ENCODE results near the gene STAB1. TPM values are rescaled to one million over a fixed set of nuclear protein-coding genes. Genes with fewer than 3 reads are reported as not detected.

STAB1 gene
- total and polyA plus RNA-seq, 2 of the 13 experiments (the other 11 are each of a cell fraction or from before 2014, with no cell fraction given) = 0.09 to 0.34 TPM

GRCh38 chr3:52570076-52570475 lies 74.9 kb downstream of the STAB1 start:
- Histone ChIP-seq H3K4me2 (ENCODE audit: low read depth, low read length) (no peak overlapping the region), H3K79me2 (ENCODE audit: insufficient read depth, low read length) (no peaks in the 10 kb centered on the region), H2AFZ (ENCODE audit: low read length) (no peak overlapping the region), H3K4me1 (ENCODE audit: insufficient read depth, low read length) (no peaks in the 10 kb centered on the region), H3K27me3 (ENCODE audit: control insufficient read depth in 1 of 2, insufficient read depth in 2 of 2, low read length in 2 of 2) (no peaks in the 10 kb centered on the region), H4K20me1 (ENCODE audit: insufficient read depth, low read length) (no peaks in the 10 kb centered on the region), H3K36me3 (replicated peaks in 1 of 2; ENCODE audit: control insufficient read depth in 1 of 2, insufficient read depth in 2 of 2, low read length in 2 of 2) (peaks cover 3 to 7% of the 10 kb centered on the region in 2 experiments; a peak in 4 of 5 replicates), H3K9me3 (ENCODE audit: low read length) (no peaks in the 10 kb centered on the region), H3K9ac (ENCODE audit: insufficient read depth, low read depth, low read length) (no peak overlapping the region), H3K4me3 (replicated peaks in 1 of 3; ENCODE audit: insufficient read depth in 1 of 3, low read depth in 2 of 3, low read length in 3 of 3) (no peak overlapping the region), H3K27ac (ENCODE audit: extremely low read length, insufficient read depth, low read length) (no peak overlapping the region)
- CTCF ChIA-PET (ENCODE audit: low intra/inter-chr PET ratio, low total read pairs) = no interaction called here
- FAIRE-seq = no peak
- intact Hi-C loops (cut with micrococcal nuclease; ENCODE audit: unreplicated experiment) (no loop called here), in situ Hi-C loops (cut with HindIII; ENCODE audit: extremely low pct_ligation_motif_present, low pct_unique_long_range_greater_than_20kb) (no loop called here)
- TF ChIP-seq PHB2 (IDR thresholded peaks at IDR 0.05; ENCODE audit: partially characterized antibody) (no peak), SSRP1 (CRISPR knock-in tag; IDR thresholded peaks at IDR 0.05) (no peak), PPARG (CRISPR knock-in tag; conservative IDR thresholded peaks at IDR 0.05) (no peak), ZNF570 (CRISPR knock-in tag; IDR thresholded peaks at IDR 0.05; ENCODE audit: borderline replicate concordance) (no peak), ZNF383 (CRISPR knock-in tag; IDR thresholded peaks at IDR 0.05; ENCODE audit: borderline replicate concordance) (no peak), MLLT10 (CRISPR knock-in tag; IDR thresholded peaks at IDR 0.05) (no peak), ZBTB25 (CRISPR knock-in tag; IDR thresholded peaks at IDR 0.05) (no peak), ZBTB1 (CRISPR knock-in tag; IDR thresholded peaks at IDR 0.05; ENCODE audit: borderline replicate concordance) (no peak), CCAR2 (optimal IDR thresholded peaks at IDR 0.05; ENCODE audit: low read depth, low read length) (no peak), CENPX (CRISPR knock-in tag; IDR thresholded peaks at IDR 0.05) (no peak), GLI4 (CRISPR knock-in tag; IDR thresholded peaks at IDR 0.05; ENCODE audit: borderline replicate concordance) (no peak)
- TF ChIP-seq, protein P1, sequence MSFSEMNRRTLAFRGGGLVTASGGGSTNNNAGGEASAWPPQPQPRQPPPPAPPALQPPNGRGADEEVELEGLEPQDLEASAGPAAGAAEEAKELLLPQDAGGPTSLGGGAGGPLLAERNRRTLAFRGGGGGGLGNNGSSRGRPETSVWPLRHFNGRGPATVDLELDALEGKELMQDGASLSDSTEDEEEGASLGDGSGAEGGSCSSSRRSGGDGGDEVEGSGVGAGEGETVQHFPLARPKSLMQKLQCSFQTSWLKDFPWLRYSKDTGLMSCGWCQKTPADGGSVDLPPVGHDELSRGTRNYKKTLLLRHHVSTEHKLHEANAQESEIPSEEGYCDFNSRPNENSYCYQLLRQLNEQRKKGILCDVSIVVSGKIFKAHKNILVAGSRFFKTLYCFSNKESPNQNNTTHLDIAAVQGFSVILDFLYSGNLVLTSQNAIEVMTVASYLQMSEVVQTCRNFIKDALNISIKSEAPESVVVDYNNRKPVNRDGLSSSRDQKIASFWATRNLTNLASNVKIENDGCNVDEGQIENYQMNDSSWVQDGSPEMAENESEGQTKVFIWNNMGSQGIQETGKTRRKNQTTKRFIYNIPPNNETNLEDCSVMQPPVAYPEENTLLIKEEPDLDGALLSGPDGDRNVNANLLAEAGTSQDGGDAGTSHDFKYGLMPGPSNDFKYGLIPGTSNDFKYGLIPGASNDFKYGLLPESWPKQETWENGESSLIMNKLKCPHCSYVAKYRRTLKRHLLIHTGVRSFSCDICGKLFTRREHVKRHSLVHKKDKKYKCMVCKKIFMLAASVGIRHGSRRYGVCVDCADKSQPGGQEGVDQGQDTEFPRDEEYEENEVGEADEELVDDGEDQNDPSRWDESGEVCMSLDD (CRISPR knock-in tag; IDR thresholded peaks at IDR 0.05; ENCODE audit: borderline replicate concordance) = no peak
- DNase-seq (ENCODE audit: low spot score) = no peak
- BruUV-seq (replicated peaks) = no TSS peak
- POLR2A ChIA-PET = no interaction called here
- no peak for ATAC-seq
- 97% methylated on average over 4 of the region's 4 CpGs for WGBS (ENCODE audit: low lambda C conversion rate)

All from HepG2 (cell line).